ENCODE measurements around the gene ERI3. TPM values are rescaled to one million over a fixed set of nuclear protein-coding genes. Genes with fewer than 3 reads are reported as not detected.
A peak's percentile ranks its signal among the peaks of the same experiment; 100 is the strongest.

Gene ERI3
- total and polyA plus RNA-seq, 9 of the 15 experiments (the other 6 are each of a cell fraction or from before 2014, with no cell fraction given), result 47.8 to 93.4 (median 67.2) TPM

DNA sequence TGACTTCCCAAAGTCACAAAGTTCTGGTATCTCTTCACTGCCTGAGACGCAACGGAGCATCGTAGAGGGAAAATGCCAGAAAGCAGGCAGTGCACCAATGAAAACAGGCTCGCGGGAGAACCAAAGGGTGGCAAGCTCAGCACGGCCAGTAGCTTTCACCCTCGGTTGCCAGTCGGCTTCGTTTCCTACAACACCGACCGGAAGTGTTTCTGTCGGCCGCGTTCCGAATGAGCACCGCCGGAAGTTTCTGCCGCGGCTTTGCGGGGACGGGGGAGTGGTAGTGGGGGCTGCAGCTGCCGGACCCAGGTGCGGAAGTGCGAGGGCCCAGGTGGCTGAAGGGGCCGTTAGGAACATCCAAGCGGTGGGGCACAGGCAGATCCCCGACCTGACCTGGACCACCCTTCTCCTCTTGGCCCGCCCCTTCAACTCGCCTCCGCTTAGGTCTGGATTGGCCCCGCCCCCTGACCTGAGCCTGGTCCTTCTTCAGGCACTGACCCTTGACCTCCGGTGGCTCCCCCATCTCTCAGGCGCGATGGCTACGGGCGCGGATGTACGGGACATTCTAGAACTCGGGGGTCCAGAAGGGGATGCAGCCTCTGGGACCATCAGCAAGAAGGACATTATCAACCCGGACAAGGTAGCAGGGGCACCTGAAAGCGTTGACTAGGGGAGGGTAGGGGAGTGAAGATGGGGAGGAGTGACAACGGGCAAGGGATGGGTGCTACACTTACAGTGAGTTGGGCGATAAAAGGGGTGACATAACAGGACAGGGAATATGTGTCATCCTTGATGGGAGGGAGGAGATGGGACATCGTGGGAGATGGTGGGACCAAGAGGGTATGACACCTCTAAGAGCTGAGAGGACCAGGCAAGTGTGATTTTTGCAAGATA, 141.6 kb downstream of the ERI3 start, which contains the start of gene DMAP1 (continued):
- TF ChIP-seq, protein P1, sequence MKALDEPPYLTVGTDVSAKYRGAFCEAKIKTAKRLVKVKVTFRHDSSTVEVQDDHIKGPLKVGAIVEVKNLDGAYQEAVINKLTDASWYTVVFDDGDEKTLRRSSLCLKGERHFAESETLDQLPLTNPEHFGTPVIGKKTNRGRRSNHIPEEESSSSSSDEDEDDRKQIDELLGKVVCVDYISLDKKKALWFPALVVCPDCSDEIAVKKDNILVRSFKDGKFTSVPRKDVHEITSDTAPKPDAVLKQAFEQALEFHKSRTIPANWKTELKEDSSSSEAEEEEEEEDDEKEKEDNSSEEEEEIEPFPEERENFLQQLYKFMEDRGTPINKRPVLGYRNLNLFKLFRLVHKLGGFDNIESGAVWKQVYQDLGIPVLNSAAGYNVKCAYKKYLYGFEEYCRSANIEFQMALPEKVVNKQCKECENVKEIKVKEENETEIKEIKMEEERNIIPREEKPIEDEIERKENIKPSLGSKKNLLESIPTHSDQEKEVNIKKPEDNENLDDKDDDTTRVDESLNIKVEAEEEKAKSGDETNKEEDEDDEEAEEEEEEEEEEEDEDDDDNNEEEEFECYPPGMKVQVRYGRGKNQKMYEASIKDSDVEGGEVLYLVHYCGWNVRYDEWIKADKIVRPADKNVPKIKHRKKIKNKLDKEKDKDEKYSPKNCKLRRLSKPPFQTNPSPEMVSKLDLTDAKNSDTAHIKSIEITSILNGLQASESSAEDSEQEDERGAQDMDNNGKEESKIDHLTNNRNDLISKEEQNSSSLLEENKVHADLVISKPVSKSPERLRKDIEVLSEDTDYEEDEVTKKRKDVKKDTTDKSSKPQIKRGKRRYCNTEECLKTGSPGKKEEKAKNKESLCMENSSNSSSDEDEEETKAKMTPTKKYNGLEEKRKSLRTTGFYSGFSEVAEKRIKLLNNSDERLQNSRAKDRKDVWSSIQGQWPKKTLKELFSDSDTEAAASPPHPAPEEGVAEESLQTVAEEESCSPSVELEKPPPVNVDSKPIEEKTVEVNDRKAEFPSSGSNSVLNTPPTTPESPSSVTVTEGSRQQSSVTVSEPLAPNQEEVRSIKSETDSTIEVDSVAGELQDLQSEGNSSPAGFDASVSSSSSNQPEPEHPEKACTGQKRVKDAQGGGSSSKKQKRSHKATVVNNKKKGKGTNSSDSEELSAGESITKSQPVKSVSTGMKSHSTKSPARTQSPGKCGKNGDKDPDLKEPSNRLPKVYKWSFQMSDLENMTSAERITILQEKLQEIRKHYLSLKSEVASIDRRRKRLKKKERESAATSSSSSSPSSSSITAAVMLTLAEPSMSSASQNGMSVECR (CRISPR knock-in tag; IDR thresholded peaks at IDR 0.05), result peak; percentile 79; the same call in 1 of the 2 replicates
- TF ChIP-seq LEF1 (IDR thresholded peaks at IDR 0.05), result peak; percentile 79; the same call in 1 of the 2 replicates
- 0 out of 2 replicates have a peak, but pooled peaks have one; percentile 25 for TF ChIP-seq ARID2 (IDR thresholded peaks at IDR 0.05)
- TF ChIP-seq, protein P2, sequence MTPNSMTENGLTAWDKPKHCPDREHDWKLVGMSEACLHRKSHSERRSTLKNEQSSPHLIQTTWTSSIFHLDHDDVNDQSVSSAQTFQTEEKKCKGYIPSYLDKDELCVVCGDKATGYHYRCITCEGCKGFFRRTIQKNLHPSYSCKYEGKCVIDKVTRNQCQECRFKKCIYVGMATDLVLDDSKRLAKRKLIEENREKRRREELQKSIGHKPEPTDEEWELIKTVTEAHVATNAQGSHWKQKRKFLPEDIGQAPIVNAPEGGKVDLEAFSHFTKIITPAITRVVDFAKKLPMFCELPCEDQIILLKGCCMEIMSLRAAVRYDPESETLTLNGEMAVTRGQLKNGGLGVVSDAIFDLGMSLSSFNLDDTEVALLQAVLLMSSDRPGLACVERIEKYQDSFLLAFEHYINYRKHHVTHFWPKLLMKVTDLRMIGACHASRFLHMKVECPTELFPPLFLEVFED (CRISPR knock-in tag; conservative IDR thresholded peaks at IDR 0.05), result peak; percentile 69; the same call in 1 of the 2 replicates
- peak; percentile 94 for TF ChIP-seq EHMT2 (IDR thresholded peaks at IDR 0.05)
- TF ChIP-seq KLF16 (IDR thresholded peaks at IDR 0.05), result no peak
- 0 out of 2 replicates have a peak, but pooled peaks have one; percentile 34 for TF ChIP-seq DNMT1 (IDR thresholded peaks at IDR 0.05)
- no peak for TF ChIP-seq ZNF75A (CRISPR knock-in tag; IDR thresholded peaks at IDR 0.05)
- TF ChIP-seq, protein P3, sequence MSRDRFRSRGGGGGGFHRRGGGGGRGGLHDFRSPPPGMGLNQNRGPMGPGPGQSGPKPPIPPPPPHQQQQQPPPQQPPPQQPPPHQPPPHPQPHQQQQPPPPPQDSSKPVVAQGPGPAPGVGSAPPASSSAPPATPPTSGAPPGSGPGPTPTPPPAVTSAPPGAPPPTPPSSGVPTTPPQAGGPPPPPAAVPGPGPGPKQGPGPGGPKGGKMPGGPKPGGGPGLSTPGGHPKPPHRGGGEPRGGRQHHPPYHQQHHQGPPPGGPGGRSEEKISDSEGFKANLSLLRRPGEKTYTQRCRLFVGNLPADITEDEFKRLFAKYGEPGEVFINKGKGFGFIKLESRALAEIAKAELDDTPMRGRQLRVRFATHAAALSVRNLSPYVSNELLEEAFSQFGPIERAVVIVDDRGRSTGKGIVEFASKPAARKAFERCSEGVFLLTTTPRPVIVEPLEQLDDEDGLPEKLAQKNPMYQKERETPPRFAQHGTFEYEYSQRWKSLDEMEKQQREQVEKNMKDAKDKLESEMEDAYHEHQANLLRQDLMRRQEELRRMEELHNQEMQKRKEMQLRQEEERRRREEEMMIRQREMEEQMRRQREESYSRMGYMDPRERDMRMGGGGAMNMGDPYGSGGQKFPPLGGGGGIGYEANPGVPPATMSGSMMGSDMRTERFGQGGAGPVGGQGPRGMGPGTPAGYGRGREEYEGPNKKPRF (IDR thresholded peaks at IDR 0.05; ENCODE audit: low read depth, low read length), result no peak
- TF ChIP-seq SIN3B (IDR thresholded peaks at IDR 0.05; ENCODE audit: low read depth), result peak; percentile 86
- TF ChIP-seq, protein P4, sequence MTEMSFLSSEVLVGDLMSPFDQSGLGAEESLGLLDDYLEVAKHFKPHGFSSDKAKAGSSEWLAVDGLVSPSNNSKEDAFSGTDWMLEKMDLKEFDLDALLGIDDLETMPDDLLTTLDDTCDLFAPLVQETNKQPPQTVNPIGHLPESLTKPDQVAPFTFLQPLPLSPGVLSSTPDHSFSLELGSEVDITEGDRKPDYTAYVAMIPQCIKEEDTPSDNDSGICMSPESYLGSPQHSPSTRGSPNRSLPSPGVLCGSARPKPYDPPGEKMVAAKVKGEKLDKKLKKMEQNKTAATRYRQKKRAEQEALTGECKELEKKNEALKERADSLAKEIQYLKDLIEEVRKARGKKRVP (CRISPR knock-in tag; IDR thresholded peaks at IDR 0.05), result no peak
- no peak for TF ChIP-seq ZNF232 (CRISPR knock-in tag; IDR thresholded peaks at IDR 0.05)
- 0 out of 4 replicates have a peak, but pooled peaks of 1 of the 2 experiments have one; percentile 44 for TF ChIP-seq CSDE1 (IDR thresholded peaks at IDR 0.05)
- TF ChIP-seq, protein P5, sequence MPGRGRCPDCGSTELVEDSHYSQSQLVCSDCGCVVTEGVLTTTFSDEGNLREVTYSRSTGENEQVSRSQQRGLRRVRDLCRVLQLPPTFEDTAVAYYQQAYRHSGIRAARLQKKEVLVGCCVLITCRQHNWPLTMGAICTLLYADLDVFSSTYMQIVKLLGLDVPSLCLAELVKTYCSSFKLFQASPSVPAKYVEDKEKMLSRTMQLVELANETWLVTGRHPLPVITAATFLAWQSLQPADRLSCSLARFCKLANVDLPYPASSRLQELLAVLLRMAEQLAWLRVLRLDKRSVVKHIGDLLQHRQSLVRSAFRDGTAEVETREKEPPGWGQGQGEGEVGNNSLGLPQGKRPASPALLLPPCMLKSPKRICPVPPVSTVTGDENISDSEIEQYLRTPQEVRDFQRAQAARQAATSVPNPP (IDR thresholded peaks at IDR 0.05; ENCODE audit: borderline replicate concordance, insufficient read depth, insufficient read length), result no peak
- TF ChIP-seq OTX1 (CRISPR knock-in tag; IDR thresholded peaks at IDR 0.05), result 0 out of 2 replicates have a peak, but pooled peaks have one; percentile 28
- TF ChIP-seq RAD51 (IDR thresholded peaks at IDR 0.05; ENCODE audit: borderline replicate concordance, low read depth), result no peak; the same call in 1 of the 2 replicates
- TF ChIP-seq, protein P6, sequence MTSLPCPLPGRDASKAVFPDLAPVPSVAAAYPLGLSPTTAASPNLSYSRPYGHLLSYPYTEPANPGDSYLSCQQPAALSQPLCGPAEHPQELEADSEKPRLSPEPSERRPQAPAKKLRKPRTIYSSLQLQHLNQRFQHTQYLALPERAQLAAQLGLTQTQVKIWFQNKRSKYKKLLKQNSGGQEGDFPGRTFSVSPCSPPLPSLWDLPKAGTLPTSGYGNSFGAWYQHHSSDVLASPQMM (CRISPR knock-in tag; IDR thresholded peaks at IDR 0.05), result no peak
